H1 (cell line): Measurements from ENCODE around the gene ERAP2. TPM values are rescaled to one million over a fixed set of nuclear protein-coding genes. Genes with fewer than 3 reads are reported as not detected.

Experiments
- CTCF ChIA-PET: fragments of 300-600 bp; sonication (Branson Sonifier 250); formaldehyde crosslinking; loops from one replicate; lab custom pipeline; 2021; ENCODE audit not compliant: partially characterized antibody; lab: Charles Lee
- POLR2A ChIA-PET: fragments of 300-600 bp; sonication (Branson Sonifier 250); formaldehyde crosslinking; loops from one replicate; lab custom pipeline; 2021; ENCODE audit warnings: inconsistent platforms; ENCODE audit not compliant: partially characterized antibody; lab: Charles Lee
- DNase-seq, 2 experiments: peaks; one replicate each; pipeline versions ENCODE4 v3.0.0 to v3.0.0-alpha.2; 2010 to 2022; ENCODE audit warnings: low spot score in 2 of 2, low read depth in 1 of 2, mixed read lengths in 1 of 2
- FAIRE-seq: peaks from 2 replicates; lab custom pipeline; 2011; peaks lifted over from hg19 to GRCh38; lab: Jason Lieb, UNC
- H2AFZ ChIP-seq: 2 replicates; pipeline ENCODE4 v1.8.1; 2012; ENCODE audit warnings: low read length, inconsistent platforms
- H2AK5ac ChIP-seq: 2 replicates; pipeline ENCODE4 v1.6.1; 2013; ENCODE audit warnings: low read depth, low read length
- H2BK120ac ChIP-seq: replicated peaks from 2 replicates; pipeline ENCODE3; 2013; ENCODE audit warnings: low read depth, low read length, inconsistent platforms
- H2BK12ac ChIP-seq: 2 replicates; pipeline ENCODE4 v1.6.1; 2013; ENCODE audit warnings: low read depth, low read length
- H2BK15ac ChIP-seq: 2 replicates; pipeline ENCODE4 v1.6.1; 2013; ENCODE audit warnings: low read length
- H2BK20ac ChIP-seq: 2 replicates; pipeline ENCODE4 v1.6.1; 2013; ENCODE audit warnings: low read length
- H2BK5ac ChIP-seq: 2 replicates; pipeline ENCODE4 v1.6.1; 2013; ENCODE audit warnings: low read depth, low read length
- H3K14ac ChIP-seq: 2 replicates; pipeline ENCODE4 v1.6.1; 2013; ENCODE audit warnings: inconsistent platforms; ENCODE audit not compliant: insufficient read length
- H3K18ac ChIP-seq: 2 replicates; pipeline ENCODE4 v1.6.1; 2013; ENCODE audit warnings: low read length; ENCODE audit errors: extremely low read depth
- H3K23ac ChIP-seq: 2 replicates; pipeline ENCODE4 v1.6.1; 2013; ENCODE audit warnings: inconsistent platforms; ENCODE audit not compliant: insufficient read length
- H3K23me2 ChIP-seq: 2 replicates; pipeline ENCODE4 v1.6.1; 2013; ENCODE audit warnings: low read depth, low read length
- H3K27ac ChIP-seq: 2 replicates; pipeline ENCODE4 v1.6.1; 2011; ENCODE audit warnings: low read depth, low read length, inconsistent platforms
- H3K27me3 ChIP-seq, 4 experiments: replicated peaks in 1 of 4; 1 replicate in 1 of 4; 2 replicates in 3 of 4; pipeline versions ENCODE4 v1.6.1 to v1.8.1; 2011 to 2013; ENCODE audit warnings: low read length in 3 of 4, mild to moderate bottlenecking in 3 of 4, inconsistent platforms in 2 of 4, mixed read lengths in 2 of 4, moderate library complexity in 1 of 4; ENCODE audit not compliant: control insufficient read depth in 3 of 4, insufficient read depth in 3 of 4; ENCODE audit errors: extremely low read depth in 1 of 4
- H3K36me3 ChIP-seq, 4 experiments: 2 replicates each; pipeline versions ENCODE4 v1.6.1 to v1.8.1; 2011 to 2013; ENCODE audit warnings: mild to moderate bottlenecking in 4 of 4, low read length in 3 of 4, moderate library complexity in 2 of 4, control low read depth in 1 of 4, inconsistent platforms in 1 of 4; ENCODE audit not compliant: insufficient read depth in 4 of 4, control insufficient read depth in 2 of 4
- H3K4ac ChIP-seq: replicated peaks from 2 replicates; pipeline ENCODE3; 2013; ENCODE audit warnings: low read length, low read depth, mixed read lengths, inconsistent platforms; ENCODE audit not compliant: insufficient read length
- H3K4me1 ChIP-seq, 4 experiments: replicated peaks in 1 of 4; 1 replicate in 1 of 4; 2 replicates in 3 of 4; pipeline versions ENCODE4 v1.6.1 to v1.8.1; 2011 to 2013; ENCODE audit warnings: low read length in 3 of 4, inconsistent platforms in 2 of 4, mixed read lengths in 1 of 4; ENCODE audit not compliant: insufficient read depth in 4 of 4, control insufficient read depth in 3 of 4
- H3K4me2 ChIP-seq, 2 experiments: 2 replicates each; pipeline versions ENCODE4 v1.6.1 to v1.8.1; 2011 to 2013; ENCODE audit warnings: low read depth in 2 of 2, low read length in 2 of 2, control low read depth in 1 of 2, inconsistent platforms in 1 of 2, mild to moderate bottlenecking in 1 of 2; ENCODE audit not compliant: insufficient read depth in 1 of 2
- H3K4me3 ChIP-seq, 4 experiments: fragments of 200-600, 300-600 bp in 1 of 4; sonication (generic), shearing (Covaris generic), sonication (Bioruptor Twin) in 1 of 4; 2 replicates each; pipeline versions ENCODE4 v1.5.1 to v1.8.1; 2011 to 2016; ENCODE audit warnings: low read length in 4 of 4, low read depth in 3 of 4, control low read depth in 2 of 4, inconsistent platforms in 2 of 4, mild to moderate bottlenecking in 2 of 4, mixed read lengths in 1 of 4, moderate library complexity in 1 of 4; ENCODE audit not compliant: insufficient read depth in 2 of 4; ENCODE audit errors: extremely low read depth in 1 of 4
- H3K56ac ChIP-seq: replicated peaks from 2 replicates; pipeline ENCODE3; 2013; ENCODE audit warnings: low read depth, mild to moderate bottlenecking, mixed read lengths, low read length, inconsistent platforms; ENCODE audit not compliant: insufficient read length
- H3K79me1 ChIP-seq: 2 replicates; pipeline ENCODE4 v1.6.1; 2013; ENCODE audit warnings: low read depth, low read length, control low read depth
- H3K79me2 ChIP-seq, 2 experiments: 2 replicates each; pipeline versions ENCODE4 v1.6.1 to v1.8.1; 2012 to 2013; ENCODE audit warnings: low read length in 2 of 2, mild to moderate bottlenecking in 2 of 2, inconsistent platforms in 1 of 2; ENCODE audit not compliant: insufficient read depth in 2 of 2, control insufficient read depth in 1 of 2
- H3K9ac ChIP-seq, 4 experiments: replicated peaks in 1 of 4; 1 replicate in 1 of 4; 2 replicates in 3 of 4; pipeline versions ENCODE4 v1.6.1 to v1.8.1; 2011 to 2013; ENCODE audit warnings: low read depth in 3 of 4, low read length in 3 of 4, control low read depth in 2 of 4, mild to moderate bottlenecking in 2 of 4, moderate library complexity in 2 of 4, inconsistent platforms in 1 of 4; ENCODE audit errors: extremely low read depth in 1 of 4
- H3K9me3 ChIP-seq, 2 experiments: 2 replicates each; pipeline versions ENCODE4 v1.6.1 to v1.8.1; 2012 to 2013; ENCODE audit warnings: mild to moderate bottlenecking in 2 of 2, moderate library complexity in 2 of 2, control low read depth in 1 of 2, inconsistent platforms in 1 of 2, low read depth in 1 of 2, low read length in 1 of 2, mixed read lengths in 1 of 2; ENCODE audit not compliant: insufficient read depth in 2 of 2
- H4K20me1 ChIP-seq, 2 experiments: replicated peaks in 1 of 2; 2 replicates each; pipeline versions ENCODE3 to v1.8.1; 2011 to 2013; ENCODE audit warnings: inconsistent platforms in 2 of 2, low read length in 2 of 2, mild to moderate bottlenecking in 1 of 2; ENCODE audit not compliant: insufficient read depth in 2 of 2, control insufficient read depth in 1 of 2
- H4K5ac ChIP-seq: 2 replicates; pipeline ENCODE4 v1.6.1; 2013; ENCODE audit warnings: low read length, low read depth, mixed read lengths, inconsistent platforms; ENCODE audit not compliant: insufficient read length
- H4K8ac ChIP-seq: 2 replicates; pipeline ENCODE4 v1.8.0; 2013; ENCODE audit warnings: mild to moderate bottlenecking, moderate library complexity, low read length, inconsistent platforms; ENCODE audit not compliant: insufficient read depth; ENCODE audit errors: extremely low read depth
- H4K91ac ChIP-seq: replicated peaks from 2 replicates; pipeline ENCODE3; 2013; ENCODE audit warnings: low read length, mixed read lengths, inconsistent platforms; ENCODE audit not compliant: insufficient read length
- EGR1 ChIP-seq: IDR thresholded peaks from 2 replicates; pipeline ENCODE4 v1.6.1; 2011; ENCODE audit warnings: low read depth, low read length, borderline replicate concordance
- JUND ChIP-seq: IDR thresholded peaks from 2 replicates; pipeline ENCODE4 v1.6.1; 2011; ENCODE audit warnings: mild to moderate bottlenecking, improper control_type of control experiment, low read length
- RFX5 ChIP-seq: IDR thresholded peaks from 2 replicates; pipeline ENCODE4 v1.6.1; 2011; ENCODE audit warnings: low read depth, low read length, improper control_type of control experiment, borderline replicate concordance
- SIRT6 ChIP-seq: IDR thresholded peaks from one replicate; pipeline ENCODE4 v1.7.1; 2012; ENCODE audit warnings: low read length, inconsistent platforms
- SIX5 ChIP-seq: IDR thresholded peaks from 2 replicates; pipeline ENCODE4 v1.6.1; 2011; ENCODE audit warnings: mild to moderate bottlenecking, low read depth, low read length
- TCF12 ChIP-seq: IDR thresholded peaks from 2 replicates; pipeline ENCODE4 v1.6.1; 2011; ENCODE audit warnings: low read depth, mild to moderate bottlenecking, low read length
- ZNF274 ChIP-seq: IDR thresholded peaks from 2 replicates; pipeline ENCODE4 v1.7.0; 2012; ENCODE audit warnings: low read length, borderline replicate concordance; ENCODE audit errors: extremely low read depth
- WGBS, 2 experiments: shearing (Covaris generic) in 1 of 2; methylation state at CpG; one replicate each; pipeline versions ENCODE4 v1.1.6 to v1.1.7; 2013 to 2015; ENCODE audit warnings: low lambda C conversion rate in 2 of 2, mixed read lengths in 2 of 2, inconsistent platforms in 1 of 2, low coverage in 1 of 2, missing lambda C conversion rate in 1 of 2; ENCODE audit not compliant: insufficient replicate concordance in 2 of 2, insufficient coverage in 1 of 2, insufficient read length in 1 of 2; ENCODE audit errors: extremely low coverage in 1 of 2, missing lambda C conversion rate in 1 of 2; 5-methylcytosine and 5-hydroxymethylcytosine counted together
- polyA plus RNA-seq, 7 experiments: library from polyadenylated mRNA; depleted of rRNA in 3 of 7; stranded (reverse) in 5 of 7; unstranded in 2 of 7; fragments of >200 nt in 5 of 7; fragments of 200-250 nt in 2 of 7; gene quantifications; 1 replicate in 5 of 7; 2 replicates in 1 of 7; 4 replicates in 1 of 7; pipeline versions ENCODE4 v1.2.1 to v1.2.3, GENCODE V29; 2011 to 2013; ENCODE audit warnings: missing spikeins in 2 of 7, mixed read lengths in 2 of 7
- total RNA-seq: library from RNA; stranded (reverse); fragmentation: NEBNext Ultra II Directional; extraction: Animal tissue kit (Norgen Biotek cat#: 25700); gene quantifications from 2 replicates; pipeline ENCODE4 v1.2.1, GENCODE V29; 2021

ERAP2 gene
- total and polyA plus RNA-seq, 2 of the 8 experiments (the other 6 are each of a cell fraction or from before 2014, with no cell fraction given): 0.14 TPM; not detected in 1

GRCh38 chr5:96836817-96837216 is 39.5 kb upstream of the ERAP2 start:
- H2BK20ac ChIP-seq: no peak overlapping the region
- H2BK12ac ChIP-seq: no peak overlapping the region
- 97% methylated on average over 1 of the region's 1 CpG; no CpG with 5 or more reads in 1 of the 2 experiments for WGBS, 2 experiments
- no peak overlapping the region for H3K23ac ChIP-seq
- H3K4me1 ChIP-seq: no peaks in the 10 kb centered on the region; a peak in 1 of 7 replicates
- CTCF ChIA-PET: no interaction called here
- no peak overlapping the region for H2BK120ac ChIP-seq
- H2BK15ac ChIP-seq: no peak overlapping the region
- H3K36me3 ChIP-seq: no peaks in the 10 kb centered on the region
- no peak overlapping the region for H4K8ac ChIP-seq
- H3K9me3 ChIP-seq: no peaks in the 10 kb centered on the region
- no peak overlapping the region for H3K4me3 ChIP-seq
- TF ChIP-seq RFX5: no peak
- no peak for TF ChIP-seq TCF12
- TF ChIP-seq EGR1: no peak
- no peak for TF ChIP-seq ZNF274
- TF ChIP-seq JUND: no peak
- no peak for TF ChIP-seq SIX5
- no peak for TF ChIP-seq SIRT6
- POLR2A ChIA-PET: no interaction called here
- DNase-seq: no peak
- FAIRE-seq: no peak
- H4K91ac ChIP-seq: no peak overlapping the region
- H3K79me2 ChIP-seq: no peaks in the 10 kb centered on the region
- H3K27me3 ChIP-seq: no peaks in the 10 kb centered on the region; a peak in 1 of 7 replicates
- no peak overlapping the region for H3K9ac ChIP-seq
- H3K27ac ChIP-seq: no peak overlapping the region
- no peak overlapping the region for H2AFZ ChIP-seq
- H3K56ac ChIP-seq: no peak overlapping the region
- no peaks in the 10 kb centered on the region for H4K20me1 ChIP-seq
- H2AK5ac ChIP-seq: no peak overlapping the region
- H2BK5ac ChIP-seq: no peak overlapping the region
- H4K5ac ChIP-seq: no peak overlapping the region
- no peak overlapping the region for H3K14ac ChIP-seq
- H3K4ac ChIP-seq: no peak overlapping the region
- H3K4me2 ChIP-seq: no peak overlapping the region
- H3K23me2 ChIP-seq: no peaks in the 10 kb centered on the region
- H3K79me1 ChIP-seq: no peaks in the 10 kb centered on the region
- no peak overlapping the region for H3K18ac ChIP-seq
